GM21528 (cell line): ENCODE results near the gene MAPK1.

Experiments used
- ATAC-seq: cut with Tn5 transposase; IDR thresholded peaks from one replicate; pipeline ENCODE4 v1.9.1; 2021; ENCODE audit warnings: mild to moderate bottlenecking, moderate library complexity; ENCODE audit not compliant: unreplicated experiment, low FRiP score

MAPK1 gene

DNA sequence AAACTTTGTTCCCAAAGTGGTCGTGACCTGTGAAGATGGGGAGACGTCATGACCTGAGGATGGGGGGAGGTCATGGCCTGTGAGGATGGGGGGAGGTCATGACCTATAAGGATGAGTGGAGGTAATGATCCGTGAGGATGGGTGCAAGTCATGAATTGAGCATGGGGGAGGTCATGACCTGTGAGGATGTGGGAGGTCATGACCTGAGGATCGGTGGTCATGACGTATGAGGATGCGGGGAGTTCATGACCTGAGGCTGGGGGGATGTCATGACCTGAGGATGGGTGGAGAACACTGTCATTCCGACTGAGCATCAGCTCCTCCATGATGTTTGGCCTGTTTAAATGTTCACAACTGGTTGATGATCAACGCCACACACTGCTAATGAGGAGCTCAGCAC is 157.8 kb downstream of the MAPK1 start:
- no peak for ATAC-seq

DNA sequence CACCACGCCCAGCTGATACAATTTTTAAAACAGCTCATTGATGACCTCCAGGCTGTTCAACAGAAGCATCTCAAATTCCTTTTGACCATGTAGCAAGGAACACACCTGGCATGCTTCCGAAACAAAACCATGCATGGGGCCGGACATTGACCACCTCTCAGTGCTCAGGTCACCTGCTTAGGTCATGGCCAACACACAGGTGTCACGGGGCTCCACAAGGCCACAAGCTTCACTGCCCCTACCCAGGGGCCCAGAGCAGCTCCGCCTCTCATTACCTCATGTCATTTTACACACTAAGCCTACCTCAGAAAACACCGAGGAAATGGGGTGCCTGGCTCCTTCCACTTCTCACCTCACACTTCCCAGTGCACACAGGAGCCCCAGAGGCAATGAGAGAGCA is 158.5 kb downstream of the MAPK1 start:
- no peak for ATAC-seq

DNA sequence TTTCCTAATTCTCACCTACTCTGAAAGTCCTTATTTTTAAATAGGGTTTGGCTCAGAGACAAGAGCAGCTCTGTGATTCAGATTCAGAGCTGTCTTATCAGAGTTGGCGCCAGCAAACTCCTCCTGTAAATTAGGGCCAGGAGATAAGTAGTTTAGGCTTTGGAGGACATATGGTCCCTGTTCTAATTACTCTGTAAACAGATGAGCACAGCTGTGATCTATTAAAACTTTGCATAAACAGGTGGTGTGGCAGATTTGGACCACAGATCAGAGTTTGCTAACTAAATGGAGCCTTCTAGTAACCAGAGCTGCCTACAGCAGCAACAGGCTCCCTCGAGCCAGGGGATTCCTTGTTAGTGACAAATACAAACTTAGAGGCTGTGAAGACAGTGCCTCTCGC is 159.8 kb downstream of the MAPK1 start:
- ATAC-seq, result no peak
